OCI-LY3 (cell line): ENCODE measurements around the gene NLK.

Experiments used
- H2AFZ ChIP-seq: fragments of 200-600, 300-600 bp; shearing (Covaris generic); 2 replicates; pipeline ENCODE4 v1.6.0; 2014; ENCODE audit warnings: antibody characterized with exemption, low read depth, low read length
- H3K27ac ChIP-seq: fragments of 200-600, 300-600 bp; sonication (generic); 2 replicates; pipeline ENCODE4 v1.5.1; 2014; ENCODE audit warnings: mild to moderate bottlenecking, low read length, moderate library complexity, mixed read lengths
- H3K27me3 ChIP-seq: fragments of 200-600, 300-600 bp; sonication (generic); 2 replicates; pipeline ENCODE4 v1.6.1; 2014; ENCODE audit warnings: low read depth, low read length, mixed read lengths
- H3K36me3 ChIP-seq: fragments of 200-600, 300-600 bp; sonication (generic); replicated peaks from 2 replicates; pipeline ENCODE3; 2014; ENCODE audit warnings: low read depth, low read length, mixed read lengths
- H3K4me1 ChIP-seq: fragments of 300-600, 200-600 bp; sonication (generic); 2 replicates; pipeline ENCODE4 v1.6.1; 2014; ENCODE audit warnings: low read length, mixed read lengths
- H3K4me2 ChIP-seq: fragments of 200-600, 300-600 bp; sonication (generic); 2 replicates; pipeline ENCODE4 v1.6.1; 2014; ENCODE audit warnings: low read length, mixed read lengths
- H3K4me3 ChIP-seq: fragments of 300-600, 200-600 bp; sonication (generic); 2 replicates; pipeline ENCODE4 v1.5.1; 2014; ENCODE audit warnings: antibody characterized with exemption, mild to moderate bottlenecking, low read length, moderate library complexity
- H3K79me2 ChIP-seq: fragments of 300-600, 200-600 bp; shearing (Covaris generic); 2 replicates; pipeline ENCODE4 v1.6.1; 2014; ENCODE audit warnings: mild to moderate bottlenecking, low read length, mixed read lengths
- H3K9ac ChIP-seq: fragments of 300-600, 200-600 bp; shearing (Covaris generic); 2 replicates; pipeline ENCODE4 v1.6.0; 2014; ENCODE audit warnings: mild to moderate bottlenecking, low read length, moderate library complexity
- H3K9me3 ChIP-seq: fragments of 200-600, 300-600 bp; shearing (Covaris generic); 2 replicates; pipeline ENCODE4 v1.6.1; 2014; ENCODE audit warnings: low read length, mixed read lengths; ENCODE audit not compliant: insufficient read depth
- H4K20me1 ChIP-seq: fragments of 200-600, 300-600 bp; sonication (generic); 2 replicates; pipeline ENCODE4 v1.6.1; 2016; ENCODE audit warnings: low read length, mixed read lengths; ENCODE audit not compliant: insufficient read depth
- CTCF ChIP-seq: fragments of 200-600, 300-600 bp; sonication (generic); IDR thresholded peaks from 2 replicates; pipeline ENCODE4 v1.5.1; 2014; ENCODE audit warnings: antibody characterized with exemption, low read length, low read depth
- EZH2phosphoT487 ChIP-seq: fragments of 200-600 bp; shearing (Covaris generic); IDR thresholded peaks from 2 replicates; pipeline ENCODE4 v1.6.1; 2018; ENCODE audit warnings: antibody characterized with exemption, mixed run types, low read depth

NLK gene

GRCh38 chr17:28128779-28129178, 86.3 kb downstream of the NLK start:
- H3K9ac ChIP-seq: no peak overlapping the region
- no peaks in the 10 kb centered on the region for H3K79me2 ChIP-seq
- no peak overlapping the region for H3K27ac ChIP-seq
- peaks cover 8% of the 10 kb centered on the region for H3K4me1 ChIP-seq
- H3K4me3 ChIP-seq: no peak overlapping the region
- no peaks in the 10 kb centered on the region for H3K9me3 ChIP-seq
- no peak overlapping the region for H2AFZ ChIP-seq
- H4K20me1 ChIP-seq: no peaks in the 10 kb centered on the region
- H3K36me3 ChIP-seq: peaks cover 4% of the 10 kb centered on the region
- no peak for TF ChIP-seq EZH2phosphoT487
- no peak for TF ChIP-seq CTCF
- H3K4me2 ChIP-seq: no peak overlapping the region
- H3K27me3 ChIP-seq: no peaks in the 10 kb centered on the region

- Histone ChIP-seq H3K4me1 (peaks cover 8% of the 10 kb centered on the region), H3K27ac (no peak overlapping the region), H4K20me1 (no peaks in the 10 kb centered on the region), H3K79me2 (no peaks in the 10 kb centered on the region), H3K27me3 (no peaks in the 10 kb centered on the region), H3K9me3 (no peaks in the 10 kb centered on the region), H2AFZ (no peak overlapping the region), H3K4me3 (no peak overlapping the region), H3K36me3 (peaks cover 4% of the 10 kb centered on the region), H3K9ac (no peak overlapping the region), H3K4me2 (no peak overlapping the region)
- TF ChIP-seq EZH2phosphoT487 (no peak), CTCF (no peak)
Observed at GRCh38 chr17:28130472-28130871, 88.0 kb downstream of the NLK start.

GRCh38 chr17:28131599-28131998, 89.1 kb downstream of the NLK start:
- Histone ChIP-seq H3K9me3 (no peaks in the 10 kb centered on the region), H2AFZ (no peak overlapping the region), H3K4me3 (no peak overlapping the region), H3K4me1 (peaks cover 8% of the 10 kb centered on the region), H3K27me3 (no peaks in the 10 kb centered on the region), H3K4me2 (no peak overlapping the region), H3K79me2 (no peaks in the 10 kb centered on the region), H3K36me3 (peaks cover 4% of the 10 kb centered on the region), H3K27ac (no peak overlapping the region), H3K9ac (no peak overlapping the region), H4K20me1 (no peaks in the 10 kb centered on the region)
- TF ChIP-seq EZH2phosphoT487 (no peak), CTCF (no peak)

GRCh38 chr17:28133562-28133970, 91.1 kb downstream of the NLK start:
- Histone ChIP-seq H3K4me2 (no peak overlapping the region), H2AFZ (no peak overlapping the region), H3K27me3 (no peaks in the 10 kb centered on the region), H3K36me3 (peaks cover 4% of the 10 kb centered on the region), H3K9me3 (no peaks in the 10 kb centered on the region), H3K27ac (no peak overlapping the region), H3K79me2 (no peaks in the 10 kb centered on the region), H4K20me1 (no peaks in the 10 kb centered on the region), H3K9ac (no peak overlapping the region), H3K4me3 (no peak overlapping the region), H3K4me1 (peaks cover 8% of the 10 kb centered on the region)
- TF ChIP-seq EZH2phosphoT487 (no peak), CTCF (no peak)
